ENCODE data around the gene NTN1.
A peak's percentile ranks its signal among the peaks of the same experiment; 100 is the strongest.

The NTN1 gene

DNA sequence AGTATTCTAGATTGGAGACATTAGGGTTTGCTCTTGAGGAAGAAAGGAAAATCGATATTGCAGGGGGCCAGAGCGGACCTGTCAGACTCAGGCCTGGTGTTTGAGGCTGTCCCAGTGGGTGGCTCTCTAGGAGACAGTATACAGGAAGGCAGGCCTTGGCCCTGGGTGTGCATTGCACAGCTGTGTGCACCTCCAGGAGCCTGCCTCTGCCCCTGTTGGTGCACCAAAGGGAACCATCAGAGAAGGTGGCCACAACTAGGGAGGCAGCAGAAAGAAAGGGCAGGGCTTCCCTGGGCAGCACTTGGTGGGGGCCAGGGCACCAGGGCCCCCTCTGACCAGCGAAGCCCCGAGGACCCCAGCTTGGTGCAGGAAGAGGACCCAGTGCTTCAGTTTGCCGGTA is 188.0 kb downstream of the NTN1 start:
- FAIRE-seq, result no peak
- DNase-seq (ENCODE audit: insufficient read length, low spot score), result no peak

DNA sequence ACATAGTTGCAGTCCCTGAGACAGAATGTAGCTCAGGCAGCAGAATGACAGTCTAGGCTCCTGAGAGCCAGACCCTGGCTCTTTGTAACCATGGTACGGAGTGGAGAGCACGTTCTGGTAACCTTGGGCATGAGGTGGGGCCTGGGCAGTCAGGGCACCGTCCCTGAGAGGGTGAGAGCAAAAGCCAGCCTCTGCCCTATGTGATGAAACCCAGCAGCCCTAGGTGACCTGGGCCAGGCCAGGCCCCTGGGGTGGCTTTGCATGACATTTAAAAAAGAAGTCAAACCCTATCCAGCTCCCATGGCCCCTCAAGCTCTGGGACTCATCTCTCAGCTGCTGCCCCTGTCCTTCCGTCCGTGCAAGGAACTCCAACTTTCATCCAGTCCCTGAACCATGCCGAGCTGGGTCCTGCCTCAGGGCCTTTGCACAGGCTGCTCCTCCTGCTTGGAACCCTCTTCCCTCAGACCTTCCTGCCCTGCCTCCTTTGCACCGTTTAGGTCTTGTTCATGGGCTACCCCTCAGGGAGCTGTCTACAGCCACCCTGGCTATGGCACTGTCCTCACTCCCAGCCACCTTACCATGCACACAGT is 188.6 kb downstream of the NTN1 start:
- no peak for DNase-seq (ENCODE audit: insufficient read length, low spot score)
- FAIRE-seq, result no peak

DNA sequence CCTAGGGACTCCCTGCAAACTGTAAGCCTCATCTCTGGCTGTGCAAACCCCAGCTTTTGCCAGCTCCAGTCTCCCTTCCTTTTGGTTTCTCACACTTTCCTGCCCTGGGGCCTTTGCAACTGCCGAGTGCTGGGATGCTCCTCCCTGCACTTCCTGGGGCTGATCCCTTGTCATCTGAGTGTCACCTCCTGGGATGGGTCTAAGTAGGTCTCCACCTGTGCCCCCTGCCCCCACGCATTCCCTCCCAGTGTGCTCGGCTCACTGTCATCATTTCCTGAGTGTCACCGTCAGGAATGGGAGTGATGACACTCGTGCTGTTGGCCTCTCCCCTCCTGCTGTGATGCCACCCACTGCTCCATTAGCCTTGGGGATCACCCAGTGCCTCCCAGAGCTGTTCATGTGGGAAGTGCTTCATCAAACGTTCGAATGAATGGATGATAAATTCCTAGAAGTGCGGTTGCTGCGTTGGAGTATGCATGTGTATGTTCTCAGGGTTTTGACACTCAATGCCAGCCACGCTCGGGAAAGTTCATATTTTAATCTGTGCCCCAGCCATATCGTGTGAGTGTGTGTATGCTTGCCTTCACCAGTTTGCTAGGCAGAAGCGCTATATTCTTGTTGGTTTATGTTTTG is 189.9 kb downstream of the NTN1 start:
- no peak for DNase-seq (ENCODE audit: insufficient read length, low spot score)
- no peak for FAIRE-seq

DNA sequence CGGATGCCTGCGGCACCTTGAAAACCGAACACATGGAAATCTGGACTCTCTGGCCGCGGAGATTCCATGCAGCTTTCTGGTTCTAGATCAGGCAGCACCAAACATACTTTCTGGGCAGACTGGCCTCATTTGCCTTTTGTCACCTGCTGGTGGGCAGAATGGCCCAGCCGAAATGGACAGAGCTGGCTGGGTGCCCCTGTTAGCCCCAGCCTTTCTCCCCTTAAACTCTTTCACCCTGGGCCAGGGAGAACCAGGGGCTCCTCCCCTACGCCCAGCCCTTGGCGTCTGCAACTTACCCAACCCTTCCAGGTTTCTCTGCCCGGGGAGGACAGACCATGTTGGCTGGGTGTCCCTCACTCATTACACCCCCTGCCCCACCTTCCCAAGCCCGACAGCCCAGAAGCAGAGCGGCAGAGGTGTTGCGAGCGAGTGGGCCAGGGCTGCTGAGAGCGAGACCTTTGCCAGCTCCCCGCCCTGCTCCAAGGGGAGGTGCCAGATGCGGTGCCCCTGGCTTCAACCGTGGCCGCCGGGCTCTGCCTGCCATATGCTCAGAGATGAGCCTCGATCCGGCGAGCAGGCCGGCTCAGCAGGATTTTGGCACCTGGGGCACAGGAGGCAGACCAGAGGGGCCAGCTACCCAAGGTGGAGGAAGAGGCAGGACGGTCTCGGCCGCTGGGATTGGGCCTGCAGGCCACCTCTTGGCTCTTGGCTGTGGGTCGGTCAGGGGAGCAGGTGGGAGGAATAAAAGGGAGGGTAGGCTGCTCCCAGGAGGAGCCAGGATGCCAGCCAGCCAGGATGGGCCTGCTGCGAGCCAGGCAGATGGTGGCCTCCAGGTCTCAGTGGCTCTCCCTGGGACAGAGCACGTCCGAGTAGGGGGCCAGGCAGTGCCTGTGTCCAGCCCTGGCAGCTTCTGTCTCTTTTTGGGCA is 191.3 kb downstream of the NTN1 start:
- FAIRE-seq, result no peak
- DNase-seq (ENCODE audit: insufficient read length, low spot score), result no peak

DNA sequence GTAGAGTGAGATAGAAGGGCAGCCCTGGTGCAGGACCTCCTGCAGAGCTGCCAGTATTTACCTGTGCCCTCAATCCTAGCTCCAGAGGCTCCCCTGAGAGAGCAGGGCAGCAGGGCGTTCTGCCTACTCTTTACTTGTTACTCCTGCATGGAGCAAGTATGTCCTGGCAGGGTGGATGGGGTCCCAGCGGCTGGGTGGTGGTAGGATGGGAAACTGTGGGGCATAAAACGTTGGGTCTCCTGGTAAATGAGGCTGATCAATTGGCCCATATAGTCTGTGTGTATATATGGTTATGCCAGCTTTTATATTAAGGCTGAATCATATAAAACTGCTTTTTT is 192.0 kb downstream of the NTN1 start:
- DNase-seq (ENCODE audit: insufficient read length, low spot score) (no peak), FAIRE-seq (no peak)

DNA sequence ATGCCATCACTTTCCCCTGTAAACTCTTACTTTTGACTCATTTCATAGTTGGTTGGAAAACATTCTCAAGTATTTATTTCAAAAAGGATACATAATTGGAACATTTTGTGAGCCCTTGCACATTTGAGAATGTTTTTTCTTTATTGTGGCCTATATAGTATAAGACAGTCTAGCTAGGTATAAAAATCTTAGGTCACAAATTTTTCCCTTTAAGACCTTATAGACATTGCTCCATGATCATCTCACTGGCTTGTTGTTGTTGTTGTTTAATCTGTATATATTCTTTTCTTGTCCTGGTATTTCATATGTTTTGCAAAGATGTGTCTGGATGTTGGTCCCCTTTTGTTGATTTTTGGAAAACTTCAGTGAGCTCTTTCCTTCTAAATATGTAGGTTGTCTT is 194.2 kb downstream of the NTN1 start:
- DNase-seq (ENCODE audit: insufficient read length, low spot score) (no peak), FAIRE-seq (no peak)

DNA sequence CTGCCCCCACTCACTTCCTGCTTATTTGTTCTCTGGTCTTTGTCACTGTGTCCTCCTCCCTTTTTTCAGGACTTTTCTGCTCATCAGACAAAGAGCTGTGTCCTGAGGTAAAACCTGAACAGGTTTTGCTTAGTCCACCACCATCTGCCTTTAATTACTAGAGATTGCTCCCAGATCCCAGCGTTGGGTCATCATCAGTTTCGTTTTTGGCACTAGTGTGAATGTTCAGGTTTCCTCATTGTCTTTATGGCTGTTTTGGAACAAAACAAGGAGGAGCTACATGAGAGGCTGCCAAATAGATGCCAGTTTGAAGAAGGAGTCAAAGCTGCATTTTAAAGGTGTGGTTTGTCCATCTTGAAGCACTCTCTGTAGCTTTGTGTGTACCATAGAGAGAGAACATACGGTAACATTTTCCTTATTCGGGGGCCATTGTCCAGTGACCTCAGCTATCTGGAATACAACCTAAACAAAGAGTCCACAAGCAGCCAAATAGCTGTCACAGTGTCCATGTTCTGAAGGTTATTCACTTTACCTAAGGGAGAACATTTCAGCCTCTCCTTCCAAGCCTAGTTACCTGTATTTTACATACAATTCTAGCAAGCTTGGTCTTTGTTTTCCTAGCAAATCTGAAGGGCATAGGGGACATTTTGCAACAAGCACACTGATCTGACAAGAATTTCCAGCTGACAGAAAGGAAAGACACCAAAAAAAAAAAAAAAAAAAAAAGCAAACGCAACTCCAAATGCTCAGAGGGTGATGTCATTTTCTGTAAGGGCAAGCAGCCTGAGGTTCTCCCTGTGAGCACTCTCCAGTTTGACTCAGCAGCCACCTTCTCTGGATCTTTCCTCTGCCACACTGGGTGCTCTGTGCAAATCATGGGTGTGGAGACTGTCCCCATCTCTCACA is 196.1 kb downstream of the NTN1 start:
- no peak for FAIRE-seq
- DNase-seq (ENCODE audit: insufficient read length, low spot score), result peak; percentile 34

DNA sequence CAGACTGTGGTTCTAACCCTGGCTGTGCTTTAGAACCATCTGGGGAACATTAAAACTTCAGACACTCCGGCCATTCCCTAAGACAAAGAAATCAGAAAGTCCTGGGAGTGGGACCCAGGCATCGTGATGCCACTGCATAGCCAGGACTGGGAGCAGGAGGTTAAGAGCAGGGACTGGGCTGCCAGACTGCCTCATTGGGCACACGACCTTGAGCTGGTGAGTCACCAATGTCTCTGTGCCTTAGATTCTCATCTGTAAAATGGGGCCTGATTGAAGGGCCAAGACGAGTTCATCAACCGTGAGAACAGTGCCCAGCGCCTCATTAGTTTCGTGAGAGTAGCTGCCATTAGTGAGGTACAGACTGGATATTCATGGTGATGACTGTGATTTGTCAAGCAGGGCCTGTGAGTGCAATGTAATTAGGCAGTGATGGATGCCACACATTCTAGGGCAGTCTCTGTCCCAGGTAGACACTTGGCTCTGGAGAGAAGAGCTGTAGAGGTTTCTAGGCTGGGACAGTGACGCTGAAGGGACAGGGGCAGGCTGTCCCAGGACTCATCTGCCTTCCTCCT is 196.8 kb downstream of the NTN1 start:
- FAIRE-seq, result no peak
- no peak for DNase-seq (ENCODE audit: insufficient read length, low spot score)

DNA sequence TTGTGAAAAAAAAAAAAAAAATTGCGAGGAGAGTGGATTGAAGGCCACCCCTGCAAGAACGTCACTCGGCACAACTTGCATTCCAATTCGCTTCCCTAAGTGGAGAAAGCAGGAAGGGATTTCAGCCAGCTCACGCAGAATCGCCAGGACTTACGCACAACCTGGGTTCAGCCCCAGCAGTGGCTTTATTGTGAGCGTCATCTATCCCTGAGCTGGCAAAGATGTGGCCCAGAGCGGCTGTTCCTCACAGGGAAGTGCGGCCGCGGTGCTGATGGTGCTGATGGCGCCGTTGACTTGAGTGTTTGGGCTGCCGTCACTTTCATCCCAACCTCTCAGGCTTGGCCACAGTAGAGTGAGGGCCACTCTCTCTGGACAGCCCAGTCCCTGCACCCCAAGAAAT is 197.6 kb downstream of the NTN1 start:
- DNase-seq (ENCODE audit: insufficient read length, low spot score), result no peak
- no peak for FAIRE-seq

DNA sequence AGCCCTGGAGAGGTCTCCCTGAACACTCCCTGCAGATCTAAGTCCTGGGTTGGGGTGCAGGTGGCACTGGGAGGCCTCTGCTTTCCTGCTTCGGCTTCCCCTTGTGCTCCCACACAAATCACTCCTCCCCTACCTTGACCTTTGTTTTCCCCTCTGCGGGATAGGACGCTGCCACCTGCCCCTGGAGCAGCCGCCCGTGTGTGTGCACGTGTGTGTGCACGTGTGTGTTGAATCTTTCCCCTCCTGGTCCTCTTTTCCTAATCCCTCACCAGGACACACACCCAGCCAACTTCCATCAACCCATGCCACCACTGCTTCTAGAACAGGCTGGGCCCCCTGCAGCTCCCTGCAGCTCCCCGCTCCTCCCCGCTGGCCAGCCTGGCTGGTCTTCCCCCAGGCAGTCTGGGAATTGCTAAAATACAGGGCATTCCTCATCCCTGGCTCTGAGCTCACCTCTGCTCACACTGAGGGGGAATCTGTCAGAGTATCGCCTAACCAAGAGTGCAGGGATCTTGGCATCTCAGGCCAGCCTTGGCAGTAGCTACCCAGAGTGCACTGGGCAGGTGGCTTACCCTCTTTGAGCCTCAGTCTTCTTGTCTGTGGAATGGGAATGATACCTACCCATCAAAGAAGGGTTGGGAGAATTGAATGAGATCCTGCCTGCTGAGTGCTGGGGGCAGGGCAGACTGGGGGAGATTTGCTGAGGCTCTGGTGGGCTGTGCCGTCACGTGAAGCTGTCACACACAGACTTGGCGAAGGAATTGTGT is 198.5 kb downstream of the NTN1 start:
- FAIRE-seq, result no peak
- DNase-seq (ENCODE audit: insufficient read length, low spot score), result no peak

DNA sequence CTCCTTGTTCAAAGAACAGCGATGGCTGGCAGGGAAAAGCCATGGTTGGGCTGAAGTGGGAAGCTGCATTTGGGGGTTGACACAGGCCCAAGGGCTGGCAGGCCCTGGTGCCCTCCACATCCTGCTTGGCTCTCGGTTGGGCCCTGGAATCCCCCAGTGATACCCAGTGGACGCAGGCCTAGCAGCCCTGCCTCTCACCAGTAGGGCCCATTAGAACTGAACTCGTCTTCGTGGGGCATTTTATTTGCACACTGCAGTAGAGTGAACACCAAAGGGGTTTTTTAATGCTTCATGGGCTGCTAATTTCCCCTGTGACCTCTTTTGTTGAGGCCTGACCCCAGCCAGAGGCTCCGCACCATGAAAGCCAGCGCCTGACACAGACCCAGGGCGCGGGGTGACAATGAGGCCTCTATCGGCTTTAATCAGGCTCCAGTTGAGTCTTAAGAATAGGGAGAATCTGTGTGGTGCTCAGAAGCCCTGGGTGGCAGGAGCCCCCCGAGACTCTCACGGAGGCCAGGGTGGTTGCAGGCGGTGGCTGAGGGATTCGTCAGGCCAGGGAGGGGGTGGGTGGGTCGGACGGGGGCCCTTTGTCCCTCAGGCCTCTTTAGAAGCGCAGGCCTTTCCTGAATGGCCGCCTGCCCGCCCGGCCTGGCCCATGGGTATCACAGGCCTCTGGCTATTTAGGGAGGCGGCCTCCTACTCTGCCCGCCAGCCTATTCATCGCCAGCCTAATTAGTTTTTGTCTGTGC is 199.3 kb downstream of the NTN1 start:
- FAIRE-seq (no peak), DNase-seq (ENCODE audit: insufficient read length, low spot score) (no peak)

DNA sequence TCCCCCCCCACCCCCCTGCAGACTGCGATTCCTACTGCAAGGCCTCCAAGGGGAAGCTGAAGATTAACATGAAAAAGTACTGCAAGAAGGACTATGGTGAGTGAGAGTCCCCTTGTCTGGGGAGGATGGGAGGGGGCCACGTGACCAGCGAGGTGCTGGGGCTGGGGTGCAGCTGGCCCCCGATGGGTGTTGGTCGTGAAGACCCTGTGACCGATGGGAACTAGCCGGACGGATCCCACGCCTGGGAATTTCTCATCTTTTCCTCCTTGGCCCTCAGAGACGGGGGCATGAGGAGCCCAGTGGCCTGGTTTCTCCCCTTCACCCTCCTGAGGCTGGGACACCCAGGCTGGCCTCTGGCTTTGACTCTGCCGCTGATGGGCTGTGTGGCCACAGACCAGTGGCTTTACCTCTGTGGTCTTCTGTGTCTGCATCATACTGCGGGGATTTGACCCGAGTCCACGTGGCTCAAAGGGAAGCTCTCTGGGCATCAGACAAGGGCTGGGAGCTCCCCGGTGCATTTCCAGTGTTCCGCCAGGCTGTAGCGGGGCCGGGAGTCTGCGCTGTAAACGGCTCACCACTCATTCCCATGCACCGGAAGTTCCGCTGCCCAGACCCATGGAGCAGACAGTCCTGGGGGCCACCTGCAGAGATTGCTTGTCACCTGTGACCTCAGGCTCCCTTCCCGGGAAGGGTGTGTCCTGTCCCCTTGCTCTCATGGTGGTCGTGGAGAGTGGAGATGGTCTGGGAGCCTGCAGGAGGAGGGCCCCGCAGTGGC is 200.0 kb downstream of the NTN1 start:
- FAIRE-seq (no peak), DNase-seq (ENCODE audit: insufficient read length, low spot score) (no peak)

DNA sequence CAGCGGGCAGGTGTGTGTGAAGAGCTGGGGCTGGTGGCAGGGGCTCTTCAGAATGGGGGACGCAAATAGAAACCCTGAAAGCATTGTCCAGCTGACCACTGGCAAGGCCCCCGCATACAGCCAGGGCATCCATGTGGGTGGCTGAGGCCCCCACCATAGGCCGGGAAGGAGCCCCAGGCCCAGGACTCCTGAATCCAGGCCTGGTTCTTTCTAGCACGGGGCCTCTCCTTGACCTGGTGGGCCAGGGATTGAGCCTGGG is 200.5 kb downstream of the NTN1 start:
- no peak for FAIRE-seq
- no peak for DNase-seq (ENCODE audit: insufficient read length, low spot score)

DNA sequence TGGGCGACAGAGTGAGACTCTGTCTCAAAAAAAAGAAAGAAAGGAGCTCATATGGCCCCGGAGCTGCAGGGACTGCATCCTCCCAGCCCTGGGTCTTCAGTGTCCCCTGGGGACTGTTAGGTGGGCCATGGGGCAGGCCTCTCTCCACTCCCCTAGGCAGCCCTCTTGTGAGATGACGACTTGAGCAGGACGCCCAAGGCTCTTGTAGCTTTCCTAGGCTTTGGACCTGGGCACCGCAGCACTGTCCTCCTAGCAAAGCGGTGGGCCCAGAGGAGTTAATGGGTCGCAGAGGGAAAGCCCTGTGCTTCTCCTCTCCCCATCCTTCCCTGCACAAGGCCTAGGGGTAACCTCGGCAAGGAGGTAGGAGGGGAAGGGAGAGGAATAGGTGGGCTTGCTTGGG is 202.2 kb downstream of the NTN1 start:
- FAIRE-seq (no peak), DNase-seq (ENCODE audit: insufficient read length, low spot score) (no peak)

DNA sequence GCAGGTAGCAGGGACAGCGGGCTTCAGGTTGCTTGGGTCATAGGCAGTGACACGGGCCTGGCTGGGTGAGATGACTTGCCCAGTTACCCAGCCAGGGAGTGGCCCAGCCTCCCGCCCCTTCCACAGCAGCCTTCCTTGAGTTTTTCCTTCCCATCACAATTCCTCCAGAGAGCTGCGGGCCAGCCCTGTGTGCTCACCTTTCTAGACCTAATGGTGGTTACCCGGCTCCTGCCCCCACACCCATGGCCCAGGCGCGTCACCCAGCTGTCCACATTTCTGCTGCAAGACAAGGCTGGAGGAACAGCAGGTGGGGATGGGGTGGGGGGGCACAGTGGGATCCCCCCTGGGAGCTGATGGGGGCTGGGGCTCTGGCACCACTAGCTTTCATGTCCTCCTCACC is 203.2 kb downstream of the NTN1 start:
- no peak for DNase-seq (ENCODE audit: insufficient read length, low spot score)
- no peak for FAIRE-seq

DNA sequence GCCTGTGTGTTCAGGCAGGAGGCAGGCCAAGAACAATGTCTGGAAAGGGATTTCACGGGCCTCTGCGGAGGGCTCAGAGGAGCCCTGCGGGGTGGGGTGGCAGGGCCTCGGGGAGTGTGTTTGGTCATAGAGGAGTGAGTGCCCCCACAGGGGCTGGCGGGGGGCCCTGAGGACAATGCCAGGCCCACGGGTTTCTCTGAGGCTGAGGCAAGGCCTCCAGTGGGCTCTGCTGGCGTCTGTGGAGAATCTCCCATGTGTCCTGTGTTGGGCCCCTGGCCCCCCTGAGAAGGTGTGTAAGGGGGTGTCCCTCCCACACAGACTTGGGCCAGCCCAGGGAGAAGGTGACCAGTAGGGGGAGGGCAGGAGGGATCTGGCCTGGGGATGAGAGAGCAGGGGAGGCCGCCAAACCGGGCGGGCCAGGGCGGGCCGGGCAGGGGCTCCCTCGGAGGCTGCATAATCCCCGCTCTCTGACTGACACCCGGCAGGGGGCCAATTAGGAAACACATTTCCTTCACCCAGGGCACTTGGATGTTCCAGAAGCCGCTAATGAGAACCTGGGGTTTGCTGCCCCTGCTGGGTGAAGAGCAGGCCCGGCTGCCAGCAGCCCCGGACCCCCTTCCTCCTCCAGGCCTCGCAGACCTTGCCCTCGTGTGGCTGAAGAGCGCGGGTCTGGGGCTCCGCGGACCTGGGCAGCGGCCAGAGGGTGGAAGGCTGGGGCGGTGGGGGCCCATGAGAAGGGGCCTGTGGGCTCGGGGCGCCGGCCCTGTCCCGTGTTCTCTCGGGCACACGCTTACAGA is 204.2 kb downstream of the NTN1 start:
- no peak for DNase-seq (ENCODE audit: insufficient read length, low spot score)
- no peak for FAIRE-seq

DNA sequence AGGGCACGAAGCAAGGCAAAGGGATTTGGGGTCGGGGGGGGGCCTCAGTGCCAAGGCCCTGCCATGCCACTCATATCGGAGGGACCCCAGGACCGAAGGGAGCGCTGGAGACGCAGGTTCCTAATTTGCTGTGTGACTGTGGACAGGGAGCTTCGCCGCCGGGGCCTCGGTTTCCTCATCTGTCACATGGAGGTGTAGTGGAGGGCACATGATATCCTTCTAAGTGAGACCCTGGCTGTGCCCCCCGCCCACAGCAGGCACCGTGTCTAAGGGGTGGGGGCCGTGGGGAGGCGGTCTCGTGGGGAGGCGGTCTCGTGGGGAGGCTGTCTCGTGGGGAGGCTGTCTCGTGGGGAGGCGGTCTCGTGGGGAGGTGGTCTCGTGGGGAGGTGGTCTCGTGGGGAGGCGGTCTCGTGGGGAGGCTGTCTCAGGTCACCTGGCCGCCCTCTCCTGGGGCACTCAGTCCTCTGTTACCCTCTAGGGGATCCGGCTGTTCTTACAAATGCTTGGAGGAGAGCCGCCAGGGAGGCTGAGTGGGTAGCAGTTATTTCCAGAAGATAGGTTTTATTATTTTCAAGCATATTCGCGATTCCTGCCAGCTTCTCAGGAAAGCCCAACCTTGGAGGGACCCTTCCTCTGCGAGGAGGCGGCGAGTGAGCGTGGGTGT is 205.0 kb downstream of the NTN1 start:
- no peak for FAIRE-seq
- no peak for DNase-seq (ENCODE audit: insufficient read length, low spot score)

DNA sequence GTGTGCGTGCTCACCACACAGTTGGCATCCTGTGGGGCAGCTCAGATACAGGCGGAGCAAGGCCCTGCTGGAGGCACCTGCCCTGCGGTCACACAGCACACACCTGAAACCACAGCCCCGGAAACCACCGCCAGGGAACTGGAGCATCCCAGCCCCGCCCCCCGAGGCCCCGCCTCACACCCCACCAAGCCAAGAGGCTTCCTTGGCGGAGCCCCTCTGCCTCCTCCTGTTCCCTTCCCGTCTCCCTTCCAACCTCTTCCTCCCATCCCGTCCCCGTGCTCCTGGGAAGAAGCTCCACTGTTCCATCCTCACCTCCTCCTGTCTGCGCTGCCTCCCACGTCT is 205.5 kb downstream of the NTN1 start:
- DNase-seq (ENCODE audit: insufficient read length, low spot score), result no peak
- no peak for FAIRE-seq
